Measurements from ENCODE around the gene FBLN2. TPM values are rescaled to one million over a fixed set of nuclear protein-coding genes. Genes with fewer than 3 reads are reported as not detected.
"Not testable (repeated sequence)": the region's sequence is repeated elsewhere in the genome, so short reads cannot be mapped to it uniquely, and the experiment has no call there.

The FBLN2 gene
- total and polyA plus RNA-seq, 4 donors = 4.3 to 43.4 (median 21.1) TPM

GRCh38 chr3:13561967-13562366 lies 13.0 kb downstream of the FBLN2 start:
- Histone ChIP-seq H3K9ac (ENCODE audit: insufficient read depth in 1 of 2, low read length in 2 of 2) (no peak overlapping the region), H3K4me1 (ENCODE audit: control insufficient read depth in 5 of 5, insufficient read depth in 5 of 5, low read length in 5 of 5) (peaks cover 0 to 4% (median 0%) of the 10 kb centered on the region in 5 donors), H3K27ac (ENCODE audit: low read depth in 1 of 2, low read length in 1 of 2) (no peak overlapping the region), H3K27me3 (ENCODE audit: control insufficient read depth in 3 of 3, insufficient read depth in 3 of 3, low read length in 2 of 3) (no peaks in the 10 kb centered on the region), H3K36me3 (ENCODE audit: control insufficient read depth in 4 of 4, insufficient read depth in 4 of 4, low read length in 4 of 4) (no peaks in the 10 kb centered on the region), H3K4me3 (no peak overlapping the region), H3K9me3 (ENCODE audit: control insufficient read depth in 4 of 4, insufficient read depth in 3 of 4, low read length in 3 of 4) (no peaks in the 10 kb centered on the region)
- no peak for TF ChIP-seq CTCF (IDR thresholded peaks at IDR 0.05; ENCODE audit: control extremely low read depth, extremely low read depth)
- DNase-seq (peak in 1 of 3 donors; percentile 49), ATAC-seq (ENCODE audit: insufficient read depth, low FRiP score) (no peak)
- WGBS, 2 donors = 27 to 33% methylated on average over 4 of the region's 4 CpGs

GRCh38 chr3:13562421-13562820 lies 13.5 kb downstream of the FBLN2 start:
- WGBS, 2 donors = 84 to 91% methylated on average over 9 of the region's 9 CpGs
- H3K4me3 ChIP-seq; DNase-seq; H3K9ac ChIP-seq (ENCODE audit: insufficient read depth in 1 of 2, low read length in 2 of 2); H3K27ac ChIP-seq (ENCODE audit: low read depth in 1 of 2, low read length in 1 of 2); H3K27me3 ChIP-seq (ENCODE audit: control insufficient read depth in 3 of 3, insufficient read depth in 3 of 3, low read length in 2 of 3); H3K4me1 ChIP-seq (ENCODE audit: control insufficient read depth in 5 of 5, insufficient read depth in 5 of 5, low read length in 5 of 5); H3K36me3 ChIP-seq (ENCODE audit: control insufficient read depth in 4 of 4, insufficient read depth in 4 of 4, low read length in 4 of 4); ATAC-seq (ENCODE audit: insufficient read depth, low FRiP score); H3K9me3 ChIP-seq (ENCODE audit: control insufficient read depth in 4 of 4, insufficient read depth in 3 of 4, low read length in 3 of 4): not testable (repeated sequence)

- no peaks in the 10 kb centered on the region for H3K36me3 ChIP-seq (ENCODE audit: control insufficient read depth in 4 of 4, insufficient read depth in 4 of 4, low read length in 4 of 4)
- no peak overlapping the region for H3K27ac ChIP-seq (ENCODE audit: low read depth in 1 of 2, low read length in 1 of 2)
- DNase-seq (no peak), ATAC-seq (ENCODE audit: insufficient read depth, low FRiP score) (no peak)
- no peaks in the 10 kb centered on the region for H3K27me3 ChIP-seq (ENCODE audit: control insufficient read depth in 3 of 3, insufficient read depth in 3 of 3, low read length in 2 of 3)
- WGBS, 2 donors = 87 to 91% methylated on average over 10 of the region's 10 CpGs
- H3K4me1 ChIP-seq (ENCODE audit: control insufficient read depth in 5 of 5, insufficient read depth in 5 of 5, low read length in 5 of 5) = peaks cover 0 to 4% (median 0%) of the 10 kb centered on the region in 5 donors
- H3K4me3 ChIP-seq = no peak overlapping the region
- H3K9ac ChIP-seq (ENCODE audit: insufficient read depth in 1 of 2, low read length in 2 of 2) = no peak overlapping the region
- no peak for TF ChIP-seq CTCF (IDR thresholded peaks at IDR 0.05; ENCODE audit: control extremely low read depth, extremely low read depth)
- H3K9me3 ChIP-seq (ENCODE audit: control insufficient read depth in 4 of 4, insufficient read depth in 3 of 4, low read length in 3 of 4) = no peaks in the 10 kb centered on the region
Observed at GRCh38 chr3:13563321-13563720, 14.4 kb downstream of the FBLN2 start.

GRCh38 chr3:13563911-13564310 lies 15.0 kb downstream of the FBLN2 start:
- no peak for TF ChIP-seq CTCF (IDR thresholded peaks at IDR 0.05; ENCODE audit: control extremely low read depth, extremely low read depth)
- H3K4me3 ChIP-seq = no peak overlapping the region
- WGBS, 2 donors = 88 to 96% methylated on average over 5 of the region's 5 CpGs
- ATAC-seq (ENCODE audit: insufficient read depth, low FRiP score) (no peak), DNase-seq (no peak)
- no peaks in the 10 kb centered on the region for H3K36me3 ChIP-seq (ENCODE audit: control insufficient read depth in 4 of 4, insufficient read depth in 4 of 4, low read length in 4 of 4)
- no peaks in the 10 kb centered on the region for H3K27me3 ChIP-seq (ENCODE audit: control insufficient read depth in 3 of 3, insufficient read depth in 3 of 3, low read length in 2 of 3)
- no peak overlapping the region for H3K9ac ChIP-seq (ENCODE audit: insufficient read depth in 1 of 2, low read length in 2 of 2)
- H3K4me1 ChIP-seq (ENCODE audit: control insufficient read depth in 5 of 5, insufficient read depth in 5 of 5, low read length in 5 of 5) = peaks cover 0 to 4% (median 0%) of the 10 kb centered on the region in 5 donors
- no peak overlapping the region for H3K27ac ChIP-seq (ENCODE audit: low read depth in 1 of 2, low read length in 1 of 2)
- H3K9me3 ChIP-seq (ENCODE audit: control insufficient read depth in 4 of 4, insufficient read depth in 3 of 4, low read length in 3 of 4) = no peaks in the 10 kb centered on the region

Measured in lung (tissue), 12 donors.